Adipocyte (in vitro differentiated cells): ENCODE data around the gene PRELP.
A peak's percentile ranks its signal among the peaks of the same experiment; 100 is the strongest.

ENCODE experiments used
- DNase-seq: peaks from one replicate; pipeline ENCODE4 v3.0.0-alpha.2; 2015; ENCODE audit warnings: low read depth
- H3K27me3 ChIP-seq: replicated peaks from 2 replicates; pipeline ENCODE4 v1.7.0; 2013; ENCODE audit warnings: mild to moderate bottlenecking, low read length, moderate library complexity; ENCODE audit not compliant: control insufficient read depth, insufficient read depth
- H3K36me3 ChIP-seq: 2 replicates; pipeline ENCODE4 v1.7.0; 2013; ENCODE audit warnings: low read length, mild to moderate bottlenecking, moderate library complexity; ENCODE audit not compliant: control insufficient read depth, insufficient read depth, severe bottlenecking
- H3K4me1 ChIP-seq: 2 replicates; pipeline ENCODE4 v1.7.0; 2013; ENCODE audit warnings: mild to moderate bottlenecking, low read length, moderate library complexity; ENCODE audit not compliant: control insufficient read depth, insufficient read depth
- H3K4me3 ChIP-seq: 2 replicates; pipeline ENCODE4 v1.7.0; 2013; ENCODE audit warnings: mild to moderate bottlenecking, low read length, moderate library complexity
- H3K9ac ChIP-seq: 2 replicates; pipeline ENCODE4 v1.7.0; 2013; ENCODE audit warnings: mild to moderate bottlenecking, low read length, moderate library complexity
- H3K9me3 ChIP-seq: 2 replicates; pipeline ENCODE4 v1.7.0; 2013; ENCODE audit warnings: mild to moderate bottlenecking, low read length, moderate library complexity; ENCODE audit not compliant: control insufficient read depth

The PRELP gene

GRCh38 chr1:203480084-203480483 is 4.5 kb downstream of the PRELP start:
- Histone ChIP-seq H3K4me1 (peaks cover 51% of the 10 kb centered on the region), H3K4me3 (peak overlapping the region; percentile 68), H3K9me3 (no peaks in the 10 kb centered on the region), H3K36me3 (peaks cover 6% of the 10 kb centered on the region), H3K9ac (peak overlapping the region; percentile 68), H3K27me3 (no peaks in the 10 kb centered on the region)
- peak; percentile 77 for DNase-seq

GRCh38 chr1:203480525-203481084 is 5.0 kb downstream of the PRELP start:
- Histone ChIP-seq H3K9me3 (no peaks in the 10 kb centered on the region), H3K36me3 (peaks cover 6% of the 10 kb centered on the region), H3K9ac (peak overlapping the region; percentile 68), H3K4me3 (peak overlapping the region; percentile 68), H3K27me3 (no peaks in the 10 kb centered on the region), H3K4me1 (peaks cover 48% of the 10 kb centered on the region)
- peak; percentile 88 for DNase-seq

- H3K9ac ChIP-seq = peak overlapping the region; percentile 68
Measured at GRCh38 chr1:203481196-203481595, 5.6 kb downstream of the PRELP start.

GRCh38 chr1:203486618-203487370 is 11.2 kb downstream of the PRELP start:
- Histone ChIP-seq H3K36me3 (peaks cover 6% of the 10 kb centered on the region), H3K4me3 (peak overlapping the region; percentile 60), H3K27me3 (peaks cover 8% of the 10 kb centered on the region), H3K4me1 (peaks cover 10% of the 10 kb centered on the region), H3K9me3 (no peaks in the 10 kb centered on the region), H3K9ac (peak overlapping the region; percentile 77)
- DNase-seq = no peak

More at GRCh38 chr1:203481196-203481595, 5.6 kb downstream of the PRELP start:
- Histone ChIP-seq H3K4me1 (peaks cover 42% of the 10 kb centered on the region), H3K4me3 (peak overlapping the region; percentile 68), H3K9me3 (no peaks in the 10 kb centered on the region), H3K27me3 (no peaks in the 10 kb centered on the region), H3K36me3 (peaks cover 6% of the 10 kb centered on the region)
- DNase-seq = peak; percentile 44

GRCh38 chr1:203488539-203488938 is 12.9 kb downstream of the PRELP start:
- Histone ChIP-seq H3K36me3 (peaks cover 5% of the 10 kb centered on the region), H3K27me3 (peaks cover 14% of the 10 kb centered on the region), H3K9ac (no peak overlapping the region), H3K4me1 (peaks cover 8% of the 10 kb centered on the region), H3K9me3 (no peaks in the 10 kb centered on the region), H3K4me3 (no peak overlapping the region)
- DNase-seq = no peak

GRCh38 chr1:203490607-203491006 is 15.0 kb downstream of the PRELP start:
- H3K9me3 ChIP-seq = no peaks in the 10 kb centered on the region
- H3K36me3 ChIP-seq = no peaks in the 10 kb centered on the region
- peaks cover 14% of the 10 kb centered on the region for H3K27me3 ChIP-seq
- H3K4me3 ChIP-seq = no peak overlapping the region
- DNase-seq = no peak
- H3K4me1 ChIP-seq = peaks cover 8% of the 10 kb centered on the region
- H3K9ac ChIP-seq = no peak overlapping the region

GRCh38 chr1:203491664-203492063 is 16.1 kb downstream of the PRELP start:
- DNase-seq = no peak
- no peaks in the 10 kb centered on the region for H3K36me3 ChIP-seq
- peaks cover 6% of the 10 kb centered on the region for H3K4me1 ChIP-seq
- no peak overlapping the region for H3K9ac ChIP-seq
- no peak overlapping the region for H3K4me3 ChIP-seq
- no peaks in the 10 kb centered on the region for H3K9me3 ChIP-seq
- H3K27me3 ChIP-seq = peaks cover 14% of the 10 kb centered on the region

GRCh38 chr1:203492082-203492747 is 16.6 kb downstream of the PRELP start:
- peaks cover 14% of the 10 kb centered on the region for H3K27me3 ChIP-seq
- no peaks in the 10 kb centered on the region for H3K9me3 ChIP-seq
- no peak for DNase-seq
- H3K4me1 ChIP-seq = peaks cover under 1% of the 10 kb centered on the region
- no peaks in the 10 kb centered on the region for H3K36me3 ChIP-seq
- no peak overlapping the region for H3K4me3 ChIP-seq
- H3K9ac ChIP-seq = no peak overlapping the region

- H3K4me1 ChIP-seq = no peaks in the 10 kb centered on the region
- no peak overlapping the region for H3K4me3 ChIP-seq
- no peak overlapping the region for H3K9ac ChIP-seq
- DNase-seq = no peak
- no peaks in the 10 kb centered on the region for H3K9me3 ChIP-seq
- no peaks in the 10 kb centered on the region for H3K36me3 ChIP-seq
- H3K27me3 ChIP-seq = peaks cover 14% of the 10 kb centered on the region
Measured at GRCh38 chr1:203492748-203493130, 17.1 kb downstream of the PRELP start.

- Histone ChIP-seq H3K4me3 (no peak within 1 kb of the TSS), H3K36me3 (no peaks in the 10 kb centered on the region), H3K9me3 (no peaks in the 10 kb centered on the region), H3K9ac (no peak within 1 kb of the TSS), H3K27me3 (peaks cover 14% of the 10 kb centered on the region), H3K4me1 (no peaks in the 10 kb centered on the region)
- no peak for DNase-seq
Measured at GRCh38 chr1:203493901-203494300, 18.3 kb downstream of the PRELP start, which contains the start of gene OPTC. OPTC (plus strand) TSS chr1:203494153; CDS start chr1:203496006, 1,853 bp downstream.

- Histone ChIP-seq H3K9ac (no peak overlapping the region), H3K36me3 (no peaks in the 10 kb centered on the region), H3K27me3 (peaks cover 14% of the 10 kb centered on the region), H3K4me3 (no peak overlapping the region), H3K9me3 (no peaks in the 10 kb centered on the region), H3K4me1 (no peaks in the 10 kb centered on the region)
- DNase-seq = no peak
Measured at GRCh38 chr1:203495845-203496244, 20.2 kb downstream of the PRELP start.
